Ascending aorta (tissue), 2 donors: Measurements from ENCODE around the gene TMEM250. TPM values are rescaled to one million over a fixed set of nuclear protein-coding genes. Genes with fewer than 3 reads are reported as not detected.

Experiments used
- DNase-seq, 2 donors: peaks; one replicate each; pipeline ENCODE4 v3.0.0-alpha.2; 2019; ENCODE audit warnings: low spot score in 2 of 2
- H3K27ac ChIP-seq, 2 donors: fragments of 200-600 bp; sonication (generic); one replicate each; pipeline ENCODE4 v1.5.1; 2016 to 2017; ENCODE audit warnings: mild to moderate bottlenecking in 1 of 2
- H3K27me3 ChIP-seq: fragments of 200-600 bp; sonication (generic); one replicate; pipeline ENCODE4 v1.5.1; 2017
- H3K36me3 ChIP-seq, 2 donors: fragments of 200-600 bp; sonication (generic); one replicate each; pipeline ENCODE4 v1.5.1; 2016
- H3K4me1 ChIP-seq, 2 donors: fragments of 200-600 bp; sonication (generic); one replicate each; pipeline ENCODE4 v1.5.1; 2016 to 2017; ENCODE audit warnings: mild to moderate bottlenecking in 1 of 2
- H3K4me3 ChIP-seq, 2 donors: fragments of 200-600 bp; sonication (generic); one replicate each; pipeline ENCODE4 v1.5.1; 2016 to 2017; ENCODE audit warnings: mild to moderate bottlenecking in 1 of 2
- H3K9me3 ChIP-seq, 2 donors: fragments of 200-600 bp; sonication (generic); one replicate each; pipeline ENCODE4 v1.5.1; 2016
- CTCF ChIP-seq, 3 experiments: fragments of 200-600 bp in 2 of 3; fragments of 450-650 bp in 1 of 3; sonication (generic) in 2 of 3; IDR thresholded peaks; one replicate each; pipeline ENCODE4 v1.5.1; 2016 to 2019; ENCODE audit warnings: antibody characterized with exemption in 3 of 3, mild to moderate bottlenecking in 1 of 3, moderate library complexity in 1 of 3
- intact Hi-C: fragments of 100-400 bp; cut with DNase I; formaldehyde crosslinking; loops from one replicate; pipeline ENCODE4 v1.15.1; 2023
- total RNA-seq: library from RNA; depleted of rRNA; stranded (reverse); fragments of >200 nt; gene quantifications from one replicate; pipeline ENCODE4 v1.1.0, GENCODE V29; 2016

TMEM250 gene
- total RNA-seq, 1 donor from 2014 or later = 80.3 TPM

GRCh38 chr9:136137321-136138265, 18.9 kb upstream of the TMEM250 start:
- Histone ChIP-seq H3K27ac (no peak overlapping the region), H3K4me1 (peaks cover 2 to 4% of the 10 kb centered on the region in 2 donors), H3K4me3 (no peak overlapping the region), H3K9me3 (no peaks in the 10 kb centered on the region), H3K27me3 (peaks cover 16% of the 10 kb centered on the region), H3K36me3 (no peaks in the 10 kb centered on the region)
- no peak for DNase-seq
- intact Hi-C loops = no loop called here
- TF ChIP-seq CTCF (IDR thresholded peaks at IDR 0.05) = no peak

GRCh38 chr9:136136127-136136925, 17.7 kb upstream of the TMEM250 start:
- no peak for DNase-seq
- Histone ChIP-seq H3K4me3 (no peak overlapping the region), H3K27ac (no peak overlapping the region), H3K36me3 (no peaks in the 10 kb centered on the region), H3K9me3 (no peaks in the 10 kb centered on the region), H3K4me1 (peaks cover 4% of the 10 kb centered on the region in 2 donors), H3K27me3 (peaks cover 18% of the 10 kb centered on the region)
- TF ChIP-seq CTCF (IDR thresholded peaks at IDR 0.05) = no peak
- intact Hi-C loops = no loop called here

- intact Hi-C loops = no loop called here
Measured at GRCh38 chr9:136135326-136136126, 16.9 kb upstream of the TMEM250 start.

GRCh38 chr9:136133959-136134484, 15.3 kb upstream of the TMEM250 start:
- H3K36me3 ChIP-seq = no peaks in the 10 kb centered on the region
- intact Hi-C loops = no loop called here
- no peak for DNase-seq
- H3K27ac ChIP-seq = no peak overlapping the region
- H3K27me3 ChIP-seq = peaks cover 18% of the 10 kb centered on the region
- no peak for TF ChIP-seq CTCF (IDR thresholded peaks at IDR 0.05)
- H3K4me1 ChIP-seq = peaks cover 4% of the 10 kb centered on the region in 2 donors
- H3K9me3 ChIP-seq = no peaks in the 10 kb centered on the region
- peak overlapping the region in 1 of 2 donors; percentile 50 for H3K4me3 ChIP-seq

More at GRCh38 chr9:136135326-136136126, 16.9 kb upstream of the TMEM250 start:
- Histone ChIP-seq H3K9me3 (no peaks in the 10 kb centered on the region), H3K4me3 (no peak overlapping the region), H3K36me3 (no peaks in the 10 kb centered on the region), H3K4me1 (peaks cover 4% of the 10 kb centered on the region in 2 donors), H3K27me3 (peaks cover 18% of the 10 kb centered on the region), H3K27ac (no peak overlapping the region)
- DNase-seq = no peak
- no peak for TF ChIP-seq CTCF (IDR thresholded peaks at IDR 0.05)
